ENCODE measurements around the gene ZIM2. TPM values are rescaled to one million over a fixed set of nuclear protein-coding genes. Genes with fewer than 3 reads are reported as not detected.

Gene ZIM2
- total and polyA plus RNA-seq, 12 donors: 0.06 to 0.15 (median 0.13) TPM; not detected in 8

GRCh38 chr19:56778351-56778750, 62.2 kb downstream of the ZIM2 start:
- DNase-seq (no peak), ATAC-seq (no peak)
- Histone ChIP-seq H3K27me3 (no peaks in the 10 kb centered on the region), H3K4me3 (no peak overlapping the region), H3K9me3 (peaks cover 0 to 38% (median 0%) of the 10 kb centered on the region in 11 donors), H3K27ac (no peak overlapping the region), H3K4me1 (no peaks in the 10 kb centered on the region), H3K36me3 (no peaks in the 10 kb centered on the region)
- WGBS, 2 donors: 47 to 61% methylated on average over 4 of the region's 4 CpGs
- TF ChIP-seq CTCF (IDR thresholded peaks at IDR 0.05): no peak
- intact Hi-C loops (cut with DNase I): no loop called here

GRCh38 chr19:56769650-56770049, 70.9 kb downstream of the ZIM2 start:
- ATAC-seq (no peak), DNase-seq (no peak)
- TF ChIP-seq CTCF (IDR thresholded peaks at IDR 0.05): no peak
- Histone ChIP-seq H3K4me1 (peaks cover 0 to 12% (median 6%) of the 10 kb centered on the region in 9 donors), H3K36me3 (no peaks in the 10 kb centered on the region), H3K27ac (no peak overlapping the region), H3K4me3 (no peak overlapping the region), H3K27me3 (no peaks in the 10 kb centered on the region), H3K9me3 (peaks cover 0 to 62% (median 0%) of the 10 kb centered on the region in 11 donors)
- 94 to 97% methylated on average over 4 of the region's 4 CpGs for WGBS, 2 donors
- intact Hi-C loops (cut with DNase I): no loop called here

DNA sequence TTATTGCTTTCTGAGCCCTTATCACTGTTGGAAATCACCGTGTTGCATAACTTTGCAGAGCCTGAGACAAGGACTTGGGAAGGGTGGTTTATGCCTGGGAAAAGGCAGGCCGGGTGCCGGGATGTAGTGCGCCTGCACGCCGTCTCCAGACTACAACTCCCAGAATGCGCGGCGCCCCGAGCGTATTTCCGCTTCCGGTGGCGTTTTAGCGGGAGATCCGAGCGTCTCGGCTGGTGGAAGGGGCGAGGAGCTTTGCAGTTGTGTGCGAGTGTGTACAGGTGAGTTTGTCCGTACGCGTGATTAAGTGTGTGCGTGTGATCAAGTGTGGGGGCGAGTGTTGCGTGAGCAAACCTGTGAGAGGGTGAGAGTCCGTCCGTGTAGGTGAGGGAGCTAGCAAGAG, 75.4 kb downstream of the ZIM2 start:
- H3K27ac ChIP-seq: no peak overlapping the region
- peak overlapping the region; percentile 23 to 71 (median 56) for H3K4me3 ChIP-seq
- ATAC-seq (peak; percentile 78 to 97 (median 89)), DNase-seq (peak; percentile 68 to 76)
- H3K4me1 ChIP-seq: peaks cover 0 to 12% (median 6%) of the 10 kb centered on the region in 9 donors
- WGBS, 2 donors: 2% methylated on average over 28 of the region's 28 CpGs
- no peak for TF ChIP-seq CTCF (IDR thresholded peaks at IDR 0.05)
- H3K36me3 ChIP-seq: no peaks in the 10 kb centered on the region
- H3K9me3 ChIP-seq: peaks cover 0 to 65% (median 0%) of the 10 kb centered on the region in 11 donors
- intact Hi-C loops (cut with DNase I): no loop called here
- H3K27me3 ChIP-seq: no peaks in the 10 kb centered on the region

- Histone ChIP-seq H3K36me3 (no peaks in the 10 kb centered on the region), H3K9me3 (peaks cover 0 to 64% (median 0%) of the 10 kb centered on the region in 11 donors), H3K4me1 (peaks cover 0 to 12% (median 6%) of the 10 kb centered on the region in 9 donors), H3K4me3 (no peak overlapping the region), H3K27ac (no peak overlapping the region), H3K27me3 (no peaks in the 10 kb centered on the region)
- no peak for ATAC-seq
- no peak for DNase-seq
- no peak for TF ChIP-seq CTCF (IDR thresholded peaks at IDR 0.05)
- WGBS, 2 donors: 47 to 72% methylated on average over 1 of the region's 1 CpG
- intact Hi-C loops (cut with DNase I): no loop called here
Measured at GRCh38 chr19:56764196-56764695, 76.3 kb downstream of the ZIM2 start.
